DND-41 (cell line): Measurements from ENCODE around the gene HIP1.

Source experiments
- EZH2 ChIP-seq: IDR thresholded peaks from 3 replicates; pipeline ENCODE4 v1.6.1; 2012; ENCODE audit warnings: borderline replicate concordance, low read depth, mild to moderate bottlenecking, moderate library complexity, low read length, inconsistent platforms; ENCODE audit not compliant: severe bottlenecking
- TF ChIP-seq, protein P1 (sequence below): IDR thresholded peaks from 2 replicates; pipeline ENCODE4 v1.5.1; 2012; ENCODE audit warnings: borderline replicate concordance, low read length, moderate library complexity, mild to moderate bottlenecking; ENCODE audit not compliant: poor library complexity, severe bottlenecking; ENCODE audit errors: extremely low read depth

DNA sequence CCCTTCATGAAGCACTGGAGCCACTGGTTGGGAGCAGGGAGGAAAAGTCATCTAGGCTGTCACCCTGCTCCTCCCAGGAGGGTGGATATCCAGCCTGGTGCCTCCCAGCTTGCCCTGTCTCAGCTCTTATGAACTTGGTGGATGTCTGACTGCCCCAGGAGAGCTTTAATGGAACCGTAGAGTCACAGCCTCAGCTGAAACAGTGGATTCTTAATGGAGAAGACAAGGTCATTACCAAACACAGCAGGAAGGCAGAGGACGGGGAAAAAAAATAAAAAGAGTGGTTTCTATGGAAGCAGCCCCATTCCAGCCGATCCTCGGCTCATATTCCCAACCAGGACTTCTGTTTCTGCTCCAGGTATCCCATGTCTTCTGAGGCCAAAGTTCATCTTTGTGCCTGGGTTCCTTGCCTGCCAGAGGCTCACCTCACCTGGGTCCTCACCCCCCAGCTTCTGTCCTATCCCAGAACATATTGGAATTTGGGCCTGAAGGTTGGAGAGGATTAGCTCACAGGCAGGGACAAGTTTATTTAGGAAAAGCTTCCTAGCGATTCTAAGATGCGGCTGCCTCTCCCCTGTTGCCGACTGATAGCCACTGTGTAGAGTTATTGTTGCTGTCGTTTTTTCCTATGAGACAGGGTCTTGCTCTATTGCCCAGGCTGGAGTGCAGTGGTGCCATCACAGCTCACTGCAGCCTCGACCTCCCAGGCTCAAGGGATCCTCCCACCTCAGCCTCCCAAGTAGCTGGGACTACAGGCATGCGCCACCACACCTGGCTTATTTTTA, 17.7 kb upstream of the HIP1 start:
- TF ChIP-seq, protein P1, sequence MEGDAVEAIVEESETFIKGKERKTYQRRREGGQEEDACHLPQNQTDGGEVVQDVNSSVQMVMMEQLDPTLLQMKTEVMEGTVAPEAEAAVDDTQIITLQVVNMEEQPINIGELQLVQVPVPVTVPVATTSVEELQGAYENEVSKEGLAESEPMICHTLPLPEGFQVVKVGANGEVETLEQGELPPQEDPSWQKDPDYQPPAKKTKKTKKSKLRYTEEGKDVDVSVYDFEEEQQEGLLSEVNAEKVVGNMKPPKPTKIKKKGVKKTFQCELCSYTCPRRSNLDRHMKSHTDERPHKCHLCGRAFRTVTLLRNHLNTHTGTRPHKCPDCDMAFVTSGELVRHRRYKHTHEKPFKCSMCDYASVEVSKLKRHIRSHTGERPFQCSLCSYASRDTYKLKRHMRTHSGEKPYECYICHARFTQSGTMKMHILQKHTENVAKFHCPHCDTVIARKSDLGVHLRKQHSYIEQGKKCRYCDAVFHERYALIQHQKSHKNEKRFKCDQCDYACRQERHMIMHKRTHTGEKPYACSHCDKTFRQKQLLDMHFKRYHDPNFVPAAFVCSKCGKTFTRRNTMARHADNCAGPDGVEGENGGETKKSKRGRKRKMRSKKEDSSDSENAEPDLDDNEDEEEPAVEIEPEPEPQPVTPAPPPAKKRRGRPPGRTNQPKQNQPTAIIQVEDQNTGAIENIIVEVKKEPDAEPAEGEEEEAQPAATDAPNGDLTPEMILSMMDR: no peak
- no peak for TF ChIP-seq EZH2
